C4-2B (cell line): ENCODE results near the gene KLK13.

ENCODE experiments used
- H3K27ac ChIP-seq: fragments of 450-650 bp; 2 replicates; pipeline ENCODE4 v1.5.1; 2017
- CTCF ChIP-seq: fragments of 450-650 bp; conservative IDR thresholded peaks from 2 replicates; pipeline ENCODE4 v1.5.1; 2017; ENCODE audit warnings: mild to moderate bottlenecking
- ZFX ChIP-seq: fragments of 450-650 bp; IDR thresholded peaks from 2 replicates; pipeline ENCODE4 v1.6.1; 2017

The KLK13 gene

GRCh38 chr19:51036519-51036918 is 28.4 kb downstream of the KLK13 start:
- TF ChIP-seq CTCF (no peak), ZFX (no peak)
- no peak overlapping the region for H3K27ac ChIP-seq

- no peak within 1 kb of the TSS for H3K27ac ChIP-seq
- no peak for TF ChIP-seq CTCF
- no peak for TF ChIP-seq ZFX
These were observed 30.2 kb downstream of the KLK13 start, which contains the start of gene KLK12 for GRCh38 chr19:51034704-51035103. Gene KLK12, minus strand, starts transcription at chr19:51035002. Its CDS starts 381 bp downstream, at chr19:51034621.

- no peak overlapping the region for H3K27ac ChIP-seq
- no peak for TF ChIP-seq CTCF
These were observed 33.0 kb downstream of the KLK13 start for GRCh38 chr19:51031880-51032225.

- H3K27ac ChIP-seq: no peak overlapping the region
- TF ChIP-seq ZFX (no peak), CTCF (no peak)
These were observed 33.5 kb downstream of the KLK13 start for GRCh38 chr19:51031220-51031879.

GRCh38 chr19:51030631-51031030 is 34.3 kb downstream of the KLK13 start:
- TF ChIP-seq CTCF: no peak
- TF ChIP-seq ZFX: no peak
- no peak overlapping the region for H3K27ac ChIP-seq

- no peak for TF ChIP-seq ZFX
- TF ChIP-seq CTCF: no peak
These were observed 35.2 kb downstream of the KLK13 start for GRCh38 chr19:51029718-51030117.

GRCh38 chr19:51027873-51028272 is 37.0 kb downstream of the KLK13 start:
- no peak for TF ChIP-seq ZFX
- no peak for TF ChIP-seq CTCF
- H3K27ac ChIP-seq: no peak overlapping the region

More at GRCh38 chr19:51029718-51030117, 35.2 kb downstream of the KLK13 start:
- H3K27ac ChIP-seq: no peak overlapping the region
